OCI-LY3 (cell line): ENCODE data around the gene COPS3.

Experiments
- CTCF ChIP-seq: fragments of 200-600, 300-600 bp; sonication (generic); IDR thresholded peaks from 2 replicates; pipeline ENCODE4 v1.5.1; 2014; ENCODE audit warnings: antibody characterized with exemption, low read length, low read depth
- EZH2phosphoT487 ChIP-seq: fragments of 200-600 bp; shearing (Covaris generic); IDR thresholded peaks from 2 replicates; pipeline ENCODE4 v1.6.1; 2018; ENCODE audit warnings: antibody characterized with exemption, mixed run types, low read depth

DNA sequence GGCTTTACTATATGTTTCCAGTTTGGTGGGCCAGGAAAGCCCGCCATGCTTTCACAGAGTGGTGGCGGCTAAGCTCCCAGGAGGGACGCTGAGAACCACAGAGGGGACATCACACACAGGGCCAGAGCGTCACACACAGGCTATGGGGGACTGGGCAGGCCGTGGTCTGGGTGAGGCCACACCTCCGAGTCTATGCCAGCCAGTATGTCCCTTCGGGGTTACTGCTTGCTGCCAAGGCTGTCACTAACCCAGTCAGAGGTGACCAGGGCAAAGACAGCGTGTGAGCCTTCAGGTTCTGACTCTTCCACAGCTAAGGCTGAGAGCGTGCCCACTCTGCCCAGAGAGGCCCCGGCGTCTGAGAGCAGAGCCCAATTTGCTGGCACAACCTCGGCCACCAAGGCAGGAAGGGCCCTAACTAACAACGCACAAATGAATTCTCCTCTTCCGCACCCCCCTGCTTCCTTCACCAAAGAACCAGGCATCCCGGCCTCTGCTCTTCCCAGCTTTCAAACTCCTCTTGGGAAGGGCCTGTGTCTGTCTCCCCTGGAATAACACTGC lies 77.8 kb downstream of the COPS3 start:
- TF ChIP-seq CTCF, result no peak
- TF ChIP-seq EZH2phosphoT487, result no peak
